ENCODE measurements around the gene GALM. TPM values are rescaled to one million over a fixed set of nuclear protein-coding genes. Genes with fewer than 3 reads are reported as not detected.

Gene GALM
- total and polyA plus RNA-seq, 10 of the 15 experiments (the other 5 are each of a cell fraction or from before 2014, with no cell fraction given): 1.1 to 4.0 (median 1.7) TPM

DNA sequence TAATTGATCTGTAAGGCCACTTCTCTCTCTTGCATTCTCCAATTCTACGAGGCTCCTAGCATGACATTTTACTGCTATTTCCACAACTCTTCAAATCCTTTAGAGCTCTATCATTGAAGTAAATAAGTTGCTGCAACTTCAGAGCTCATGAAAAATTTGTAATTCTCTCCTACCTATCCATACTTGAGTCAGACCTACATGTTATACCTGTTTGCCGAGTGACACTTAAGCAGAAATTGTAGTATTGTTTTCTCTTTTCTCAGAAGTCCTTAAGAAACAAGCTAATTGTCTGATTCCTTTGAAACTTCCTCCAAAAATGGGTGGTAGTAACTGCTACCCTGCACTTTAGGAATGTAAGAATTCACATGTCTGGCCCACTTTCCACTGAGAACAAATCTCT, 26.1 kb downstream of the GALM start:
- ChIA-PET SMC1A (ENCODE audit: uncharacterized antibody, unreplicated experiment) (interaction anchor here (0.7 to 1.5 kb wide), 8 partner anchors 9 to 110 kb away, joined by 3 to 8 read pairs (median 4); no protein-coding TSS in a partner anchor), POLR2A (interaction anchor here (0.7 kb wide), 1 partner anchor 336 kb away, joined by 4 read pairs; no protein-coding TSS in a partner anchor), CTCF (interaction anchor here (1.0 to 1.9 kb wide), 3 partner anchors 10 to 88 kb away, joined by 4 to 6 read pairs (median 4); no protein-coding TSS in a partner anchor), RAD21 (ENCODE audit: unreplicated experiment) (interaction anchor here (1.2 kb wide), 1 partner anchor 87 kb away, joined by 5 read pairs; no protein-coding TSS in a partner anchor)
- FAIRE-seq (no peak), DNase-seq (ENCODE audit: low read depth, low spot score) (no peak), ATAC-seq (no peak)
- Histone ChIP-seq H3K9me3 (replicated peaks; ENCODE audit: control insufficient read depth, insufficient read depth, low read length) (no peaks in the 10 kb centered on the region), H3K79me2 (ENCODE audit: control insufficient read depth, insufficient read depth, low read length) (no peaks in the 10 kb centered on the region), H3K27ac (ENCODE audit: control insufficient read depth, insufficient read depth) (no peak overlapping the region), H2AFZ (ENCODE audit: control insufficient read depth, low read depth, low read length) (no peak overlapping the region), H3K4me2 (ENCODE audit: control insufficient read depth, insufficient read depth) (no peak overlapping the region), H4K20me1 (ENCODE audit: control insufficient read depth, insufficient read depth) (no peaks in the 10 kb centered on the region), H3K9ac (ENCODE audit: control insufficient read depth, insufficient read depth, low read length) (no peak overlapping the region), H3K36me3 (ENCODE audit: control insufficient read depth in 2 of 2, insufficient read depth in 2 of 2, low read length in 1 of 2) (no peaks in the 10 kb centered on the region), H3K4me3 (no peak overlapping the region), H3K4me1 (ENCODE audit: control insufficient read depth, insufficient read depth, low read length) (no peaks in the 10 kb centered on the region), H3K27me3 (replicated peaks in 1 of 2; ENCODE audit: control insufficient read depth in 2 of 2, insufficient read depth in 2 of 2, low read length in 1 of 2) (no peaks in the 10 kb centered on the region)
- intact Hi-C loops (cut with micrococcal nuclease; ENCODE audit: unreplicated experiment) (no loop called here), in situ Hi-C loops (cut with MboI) (no loop called here)
- TF ChIP-seq SREBF1 (IDR thresholded peaks at IDR 0.05; ENCODE audit: low read length): no peak
- TF ChIP-seq, protein P1, sequence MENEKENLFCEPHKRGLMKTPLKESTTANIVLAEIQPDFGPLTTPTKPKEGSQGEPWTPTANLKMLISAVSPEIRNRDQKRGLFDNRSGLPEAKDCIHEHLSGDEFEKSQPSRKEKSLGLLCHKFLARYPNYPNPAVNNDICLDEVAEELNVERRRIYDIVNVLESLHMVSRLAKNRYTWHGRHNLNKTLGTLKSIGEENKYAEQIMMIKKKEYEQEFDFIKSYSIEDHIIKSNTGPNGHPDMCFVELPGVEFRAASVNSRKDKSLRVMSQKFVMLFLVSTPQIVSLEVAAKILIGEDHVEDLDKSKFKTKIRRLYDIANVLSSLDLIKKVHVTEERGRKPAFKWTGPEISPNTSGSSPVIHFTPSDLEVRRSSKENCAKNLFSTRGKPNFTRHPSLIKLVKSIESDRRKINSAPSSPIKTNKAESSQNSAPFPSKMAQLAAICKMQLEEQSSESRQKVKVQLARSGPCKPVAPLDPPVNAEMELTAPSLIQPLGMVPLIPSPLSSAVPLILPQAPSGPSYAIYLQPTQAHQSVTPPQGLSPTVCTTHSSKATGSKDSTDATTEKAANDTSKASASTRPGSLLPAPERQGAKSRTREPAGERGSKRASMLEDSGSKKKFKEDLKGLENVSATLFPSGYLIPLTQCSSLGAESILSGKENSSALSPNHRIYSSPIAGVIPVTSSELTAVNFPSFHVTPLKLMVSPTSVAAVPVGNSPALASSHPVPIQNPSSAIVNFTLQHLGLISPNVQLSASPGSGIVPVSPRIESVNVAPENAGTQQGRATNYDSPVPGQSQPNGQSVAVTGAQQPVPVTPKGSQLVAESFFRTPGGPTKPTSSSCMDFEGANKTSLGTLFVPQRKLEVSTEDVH (IDR thresholded peaks at IDR 0.05; ENCODE audit: low read depth, partially characterized antibody): no peak
- no peak for TF ChIP-seq EP300 (IDR thresholded peaks at IDR 0.05; ENCODE audit: borderline replicate concordance in 1 of 2, control insufficient read depth in 1 of 2, low read depth in 2 of 2, low read length in 2 of 2)
- no peak for TF ChIP-seq KLF5 (IDR thresholded peaks at IDR 0.05; ENCODE audit: partially characterized antibody)
- TF ChIP-seq CHD2 (IDR thresholded peaks at IDR 0.05; ENCODE audit: borderline replicate concordance, low read depth, low read length): no peak
- no peak for TF ChIP-seq SMAD1 (IDR thresholded peaks at IDR 0.05; ENCODE audit: low read depth, partially characterized antibody)
- no peak for TF ChIP-seq SIN3A (IDR thresholded peaks at IDR 0.05; ENCODE audit: low read depth, low read length)
- TF ChIP-seq, protein P2, sequence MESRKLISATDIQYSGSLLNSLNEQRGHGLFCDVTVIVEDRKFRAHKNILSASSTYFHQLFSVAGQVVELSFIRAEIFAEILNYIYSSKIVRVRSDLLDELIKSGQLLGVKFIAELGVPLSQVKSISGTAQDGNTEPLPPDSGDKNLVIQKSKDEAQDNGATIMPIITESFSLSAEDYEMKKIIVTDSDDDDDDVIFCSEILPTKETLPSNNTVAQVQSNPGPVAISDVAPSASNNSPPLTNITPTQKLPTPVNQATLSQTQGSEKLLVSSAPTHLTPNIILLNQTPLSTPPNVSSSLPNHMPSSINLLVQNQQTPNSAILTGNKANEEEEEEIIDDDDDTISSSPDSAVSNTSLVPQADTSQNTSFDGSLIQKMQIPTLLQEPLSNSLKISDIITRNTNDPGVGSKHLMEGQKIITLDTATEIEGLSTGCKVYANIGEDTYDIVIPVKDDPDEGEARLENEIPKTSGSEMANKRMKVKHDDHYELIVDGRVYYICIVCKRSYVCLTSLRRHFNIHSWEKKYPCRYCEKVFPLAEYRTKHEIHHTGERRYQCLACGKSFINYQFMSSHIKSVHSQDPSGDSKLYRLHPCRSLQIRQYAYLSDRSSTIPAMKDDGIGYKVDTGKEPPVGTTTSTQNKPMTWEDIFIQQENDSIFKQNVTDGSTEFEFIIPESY (IDR thresholded peaks at IDR 0.05): no peak
- no peak for TF ChIP-seq ZNF217 (IDR thresholded peaks at IDR 0.05)
- TF ChIP-seq POLR2AphosphoS2 (IDR thresholded peaks at IDR 0.05; ENCODE audit: low read depth, low read length): no peak
- no peak for TF ChIP-seq REST (IDR thresholded peaks at IDR 0.05; ENCODE audit: low read depth, low read length)
- no peak for TF ChIP-seq SPI1 (IDR thresholded peaks at IDR 0.05; ENCODE audit: borderline replicate concordance, insufficient read depth, low read depth, low read length)
- BruUV-seq (replicated peaks): no TSS peak
- WGBS (ENCODE audit: insufficient coverage, insufficient replicate concordance, low lambda C conversion rate, missing lambda C conversion rate): 45% methylated on average over 2 of the region's 2 CpGs
